ENCODE results near the gene RGS16.

- TF ChIP-seq POLR2A (IDR thresholded peaks at IDR 0.05) = peak; percentile 24 to 51
- TF ChIP-seq POLR2AphosphoS5 (IDR thresholded peaks at IDR 0.05) = peak; percentile 67 to 80 (median 73)
- TF ChIP-seq, protein P1, sequence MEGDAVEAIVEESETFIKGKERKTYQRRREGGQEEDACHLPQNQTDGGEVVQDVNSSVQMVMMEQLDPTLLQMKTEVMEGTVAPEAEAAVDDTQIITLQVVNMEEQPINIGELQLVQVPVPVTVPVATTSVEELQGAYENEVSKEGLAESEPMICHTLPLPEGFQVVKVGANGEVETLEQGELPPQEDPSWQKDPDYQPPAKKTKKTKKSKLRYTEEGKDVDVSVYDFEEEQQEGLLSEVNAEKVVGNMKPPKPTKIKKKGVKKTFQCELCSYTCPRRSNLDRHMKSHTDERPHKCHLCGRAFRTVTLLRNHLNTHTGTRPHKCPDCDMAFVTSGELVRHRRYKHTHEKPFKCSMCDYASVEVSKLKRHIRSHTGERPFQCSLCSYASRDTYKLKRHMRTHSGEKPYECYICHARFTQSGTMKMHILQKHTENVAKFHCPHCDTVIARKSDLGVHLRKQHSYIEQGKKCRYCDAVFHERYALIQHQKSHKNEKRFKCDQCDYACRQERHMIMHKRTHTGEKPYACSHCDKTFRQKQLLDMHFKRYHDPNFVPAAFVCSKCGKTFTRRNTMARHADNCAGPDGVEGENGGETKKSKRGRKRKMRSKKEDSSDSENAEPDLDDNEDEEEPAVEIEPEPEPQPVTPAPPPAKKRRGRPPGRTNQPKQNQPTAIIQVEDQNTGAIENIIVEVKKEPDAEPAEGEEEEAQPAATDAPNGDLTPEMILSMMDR (IDR thresholded peaks at IDR 0.05) = no peak
- peak in 3 of 4 donors; percentile 15 to 72 (median 18) for TF ChIP-seq EP300 (IDR thresholded peaks at IDR 0.05)
These were observed 10.7 kb upstream of the RGS16 start for GRCh38 chr1:182614796-182615454.
